Caco-2 (cell line): ENCODE results near the gene RPF1. TPM values are rescaled to one million over a fixed set of nuclear protein-coding genes. Genes with fewer than 3 reads are reported as not detected.

Source experiments
- BruUV-seq: library from RNA; stranded (reverse); fragments of 400-500 nt; replicated peaks from 2 replicates; lab custom pipeline; 2021; lab: Mats Ljungman, UMichigan
- CTCF ChIA-PET: fragments of 300-600 bp; sonication (Branson Sonifier 250); formaldehyde crosslinking; loops from one replicate; lab custom pipeline; 2022; ENCODE audit warnings: antibody characterized with exemption; lab: Charles Lee
- POLR2A ChIA-PET: fragments of 300-600 bp; sonication (Branson Sonifier 250); formaldehyde crosslinking; loops from one replicate; lab custom pipeline; 2022; ENCODE audit warnings: antibody characterized with exemption; lab: Charles Lee
- DNase-seq, 2 experiments: peaks; one replicate each; pipeline versions ENCODE4 v3.0.0 to v3.0.0-alpha.2; 2020 to 2022
- H3K27me3 ChIP-seq: replicated peaks from 2 replicates; pipeline ENCODE4 v1.6.0; 2011; ENCODE audit warnings: low read length; ENCODE audit not compliant: control insufficient read depth, insufficient read depth
- H3K36me3 ChIP-seq: 2 replicates; pipeline ENCODE4 v1.5.1; 2011; ENCODE audit warnings: low read length; ENCODE audit not compliant: control insufficient read depth, insufficient read depth
- H3K4me1 ChIP-seq: fragments of 250-450 bp; sonication (Bioruptor Pico); 2 replicates; pipeline ENCODE4 v1.5.1; 2020; ENCODE audit warnings: mild to moderate bottlenecking
- H3K4me3 ChIP-seq: 2 replicates; pipeline ENCODE4 v1.5.1; 2011; ENCODE audit warnings: low read depth, mild to moderate bottlenecking, control low read depth, low read length
- H3K9me3 ChIP-seq: fragments of 250-450 bp; sonication (Bioruptor Pico); 2 replicates; pipeline ENCODE4 v1.5.1; 2020; ENCODE audit warnings: mild to moderate bottlenecking, moderate library complexity
- H3K27ac Mint-ChIP-seq: one replicate; pipeline ENCODE4 v1.8.0; 2022; ENCODE audit warnings: mixed read lengths; ENCODE audit not compliant: unreplicated experiment
- H3K27me3 Mint-ChIP-seq: one replicate; pipeline ENCODE4 v1.8.0; 2022; ENCODE audit warnings: mixed read lengths; ENCODE audit not compliant: insufficient read depth, unreplicated experiment
- H3K36me3 Mint-ChIP-seq: one replicate; pipeline ENCODE4 v1.8.0; 2022; ENCODE audit warnings: mild to moderate bottlenecking, mixed read lengths; ENCODE audit not compliant: insufficient read depth, unreplicated experiment
- H3K4me1 Mint-ChIP-seq: one replicate; pipeline ENCODE4 v1.8.0; 2022; ENCODE audit warnings: low read depth, mixed read lengths; ENCODE audit not compliant: unreplicated experiment
- H3K4me3 Mint-ChIP-seq: one replicate; pipeline ENCODE4 v1.8.0; 2022; ENCODE audit warnings: mild to moderate bottlenecking, moderate library complexity, mixed read lengths; ENCODE audit not compliant: unreplicated experiment
- H3K9me3 Mint-ChIP-seq: one replicate; pipeline ENCODE4 v1.8.0; 2022; ENCODE audit warnings: mixed read lengths; ENCODE audit not compliant: unreplicated experiment
- CTCF ChIP-seq, 2 experiments: fragments of 200-600 bp in 1 of 2; IDR thresholded peaks; 1 replicate in 1 of 2; 2 replicates in 1 of 2; pipeline versions ENCODE4 v1.5.1 to v1.8.0; 2011 to 2022; ENCODE audit warnings: antibody characterized with exemption in 1 of 2, control low read depth in 1 of 2, inconsistent platforms in 1 of 2, low read depth in 1 of 2, low read length in 1 of 2, mild to moderate bottlenecking in 1 of 2, moderate library complexity in 1 of 2; ENCODE audit not compliant: insufficient read depth in 1 of 2, severe bottlenecking in 1 of 2, unreplicated experiment in 1 of 2
- intact Hi-C: fragments of 100-400 bp; cut with micrococcal nuclease; formaldehyde crosslinking; loops from one replicate; pipeline ENCODE4 v1.10.0; 2022; ENCODE audit not compliant: unreplicated experiment
- total RNA-seq: library from RNA; stranded (reverse); gene quantifications from 2 replicates; pipeline ENCODE4 v1.2.3, GENCODE V29; 2022

RPF1 gene
- total RNA-seq, 1 experiment from 2014 or later, result 15.7 TPM

GRCh38 chr1:84480650-84481049, 1.6 kb downstream of the RPF1 start:
- POLR2A ChIA-PET, result no interaction called here
- intact Hi-C loops, result no loop called here

GRCh38 chr1:84481317-84481716, 2.3 kb downstream of the RPF1 start:
- H3K36me3 Mint-ChIP-seq, result peaks cover 35% of the 10 kb centered on the region
- H3K4me1 Mint-ChIP-seq, result no peaks in the 10 kb centered on the region
- no peak overlapping the region for H3K4me3 Mint-ChIP-seq
- Histone ChIP-seq H3K4me3 (no peak overlapping the region), H3K36me3 (no peaks in the 10 kb centered on the region), H3K4me1 (no peaks in the 10 kb centered on the region), H3K9me3 (peaks cover 6% of the 10 kb centered on the region), H3K27me3 (no peaks in the 10 kb centered on the region)
- peaks cover 12% of the 10 kb centered on the region for H3K9me3 Mint-ChIP-seq
- no peak for TF ChIP-seq CTCF (IDR thresholded peaks at IDR 0.05; ENCODE audit: insufficient read depth in 1 of 2, low read depth in 1 of 2, low read length in 1 of 2, severe bottlenecking in 1 of 2, unreplicated experiment in 1 of 2)
- intact Hi-C loops, result no loop called here
- CTCF ChIA-PET, result no interaction called here
- POLR2A ChIA-PET, result no interaction called here
- H3K27me3 Mint-ChIP-seq, result peaks cover 8% of the 10 kb centered on the region
- DNase-seq, result no peak
- BruUV-seq, result no TSS peak
- H3K27ac Mint-ChIP-seq, result no peak overlapping the region

More at GRCh38 chr1:84480650-84481049, 1.6 kb downstream of the RPF1 start:
- Mint-ChIP-seq H3K4me1 (no peaks in the 10 kb centered on the region), H3K27me3 (peaks cover 8% of the 10 kb centered on the region), H3K27ac (no peak overlapping the region), H3K36me3 (peaks cover 35% of the 10 kb centered on the region), H3K9me3 (peaks cover 12% of the 10 kb centered on the region), H3K4me3 (no peak overlapping the region)
- CTCF ChIA-PET, result no interaction called here
- H3K4me1 ChIP-seq, result no peaks in the 10 kb centered on the region
- no peak for DNase-seq
- no TSS peak for BruUV-seq
- TF ChIP-seq CTCF (IDR thresholded peaks at IDR 0.05; ENCODE audit: insufficient read depth in 1 of 2, low read depth in 1 of 2, low read length in 1 of 2, severe bottlenecking in 1 of 2, unreplicated experiment in 1 of 2), result no peak
- H3K4me3 ChIP-seq, result peak overlapping the region; percentile 55; the same call in 1 of the 2 replicates
- H3K9me3 ChIP-seq, result peaks cover 6% of the 10 kb centered on the region
- H3K27me3 ChIP-seq, result no peaks in the 10 kb centered on the region
- no peaks in the 10 kb centered on the region for H3K36me3 ChIP-seq

- CTCF ChIA-PET, result no interaction called here
These were observed 9.0 kb downstream of the RPF1 start for GRCh38 chr1:84488107-84488506.

More at GRCh38 chr1:84488107-84488506, 9.0 kb downstream of the RPF1 start:
- POLR2A ChIA-PET, result no interaction called here
- Mint-ChIP-seq H3K9me3 (no peaks in the 10 kb centered on the region), H3K4me3 (no peak overlapping the region), H3K27me3 (no peaks in the 10 kb centered on the region), H3K27ac (no peak overlapping the region), H3K4me1 (no peaks in the 10 kb centered on the region), H3K36me3 (peaks cover 36% of the 10 kb centered on the region)
- no peak for TF ChIP-seq CTCF (IDR thresholded peaks at IDR 0.05; ENCODE audit: insufficient read depth in 1 of 2, low read depth in 1 of 2, low read length in 1 of 2, severe bottlenecking in 1 of 2, unreplicated experiment in 1 of 2)
- DNase-seq, result no peak
- intact Hi-C loops, result no loop called here
- no peaks in the 10 kb centered on the region for H3K27me3 ChIP-seq
- H3K9me3 ChIP-seq, result no peaks in the 10 kb centered on the region
- H3K4me1 ChIP-seq, result no peaks in the 10 kb centered on the region
- H3K36me3 ChIP-seq, result no peaks in the 10 kb centered on the region
- no TSS peak for BruUV-seq
- no peak overlapping the region for H3K4me3 ChIP-seq
